Activated CD4-positive, alpha-beta memory T cell treated with anti-CD3 and anti-CD28 coated beads for 36 hours (primary cell): ENCODE measurements around the gene GABPB1. TPM values are rescaled to one million over a fixed set of nuclear protein-coding genes. Genes with fewer than 3 reads are reported as not detected.

Experiments used
- CTCF ChIA-PET: fragments of 350-600 bp; sonication (Branson Sonifier 250); formaldehyde crosslinking; loops from one replicate; lab custom pipeline; 2021; ENCODE audit warnings: antibody characterized with exemption, inconsistent platforms; lab: Charles Lee
- POLR2A ChIA-PET: fragments of 350-600 bp; sonication (Branson Sonifier 250); formaldehyde crosslinking; loops from one replicate; lab custom pipeline; 2021; ENCODE audit warnings: antibody characterized with exemption; lab: Charles Lee
- DNase-seq: peaks from one replicate; pipeline ENCODE4 v3.0.0-alpha.2; 2020
- H3K27ac Mint-ChIP-seq: one replicate; pipeline ENCODE4 v1.8.0; 2021; ENCODE audit warnings: mixed read lengths
- H3K27me3 Mint-ChIP-seq: one replicate; pipeline ENCODE4 v1.8.0; 2021; ENCODE audit warnings: mixed read lengths
- H3K36me3 Mint-ChIP-seq: one replicate; pipeline ENCODE4 v1.8.0; 2021; ENCODE audit warnings: mixed read lengths
- H3K4me1 Mint-ChIP-seq: one replicate; pipeline ENCODE4 v1.8.0; 2021; ENCODE audit warnings: low read depth, mixed read lengths
- H3K4me3 Mint-ChIP-seq: one replicate; pipeline ENCODE4 v1.8.0; 2021; ENCODE audit warnings: mild to moderate bottlenecking, mixed read lengths
- H3K9me3 Mint-ChIP-seq: one replicate; pipeline ENCODE4 v1.8.0; 2021; ENCODE audit warnings: mixed read lengths
- intact Hi-C: fragments of 100-400 bp; cut with micrococcal nuclease; formaldehyde crosslinking; loops from one replicate; pipeline ENCODE4 v1.15.1; 2023
- total RNA-seq, 2 experiments: library from RNA; stranded (reverse); gene quantifications; one replicate each; pipeline ENCODE4 v1.2.3, GENCODE V29; 2021

The GABPB1 gene
- total RNA-seq, 2 experiments from 2014 or later = 54.1 to 58.2 TPM

GRCh38 chr15:50307799-50308198 lies 47.2 kb downstream of the GABPB1 start:
- Mint-ChIP-seq H3K27ac (no peak overlapping the region), H3K4me1 (peaks cover 5% of the 10 kb centered on the region), H3K4me3 (no peak overlapping the region), H3K36me3 (peaks cover 35% of the 10 kb centered on the region), H3K9me3 (peaks cover 10% of the 10 kb centered on the region), H3K27me3 (no peaks in the 10 kb centered on the region)
- no peak for DNase-seq
- POLR2A ChIA-PET = no interaction called here
- intact Hi-C loops = no loop called here
- CTCF ChIA-PET = no interaction called here

GRCh38 chr15:50304836-50305235 lies 50.2 kb downstream of the GABPB1 start:
- Mint-ChIP-seq H3K9me3 (peaks cover 10% of the 10 kb centered on the region), H3K27me3 (no peaks in the 10 kb centered on the region), H3K27ac (no peak overlapping the region), H3K36me3 (peaks cover 59% of the 10 kb centered on the region), H3K4me1 (no peaks in the 10 kb centered on the region), H3K4me3 (no peak overlapping the region)
- CTCF ChIA-PET = interaction anchor here (1.2 kb wide), 1 partner anchor 11 kb away, joined by 6 read pairs; no protein-coding TSS in a partner anchor
- intact Hi-C loops = no loop called here
- POLR2A ChIA-PET = no interaction called here
- no peak for DNase-seq

GRCh38 chr15:50302581-50302980 lies 52.4 kb downstream of the GABPB1 start:
- no peak for DNase-seq
- Mint-ChIP-seq H3K4me3 (no peak overlapping the region), H3K27ac (no peak overlapping the region), H3K4me1 (no peaks in the 10 kb centered on the region), H3K36me3 (peaks cover 49% of the 10 kb centered on the region), H3K9me3 (no peaks in the 10 kb centered on the region), H3K27me3 (no peaks in the 10 kb centered on the region)
- intact Hi-C loops = no loop called here
- ChIA-PET CTCF (interaction anchor here (1.6 kb wide), 2 partner anchors 13 to 120 kb away, joined by 4 to 6 read pairs; partner anchors contain the start of gene SLC27A2), POLR2A (no interaction called here)

- Mint-ChIP-seq H3K4me1 (no peaks in the 10 kb centered on the region), H3K4me3 (no peak overlapping the region), H3K9me3 (no peaks in the 10 kb centered on the region), H3K36me3 (peaks cover 46% of the 10 kb centered on the region), H3K27me3 (no peaks in the 10 kb centered on the region), H3K27ac (no peak overlapping the region)
- intact Hi-C loops = no loop called here
- DNase-seq = no peak
- CTCF ChIA-PET = interaction anchor here (3.7 kb wide), 1 partner anchor 17 kb away, joined by 11 read pairs; no protein-coding TSS in a partner anchor
- POLR2A ChIA-PET = interaction anchor here (0.6 kb wide), 2 partner anchors 37 to 1649 kb away, joined by 3 read pairs; no protein-coding TSS in a partner anchor
Observed at GRCh38 chr15:50298340-50298739, 56.7 kb downstream of the GABPB1 start.

GRCh38 chr15:50295966-50296365 lies 59.0 kb downstream of the GABPB1 start:
- Mint-ChIP-seq H3K4me1 (no peaks in the 10 kb centered on the region), H3K36me3 (peaks cover 37% of the 10 kb centered on the region), H3K9me3 (no peaks in the 10 kb centered on the region), H3K27ac (no peak overlapping the region), H3K4me3 (no peak overlapping the region), H3K27me3 (no peaks in the 10 kb centered on the region)
- CTCF ChIA-PET = interaction anchor here (1.8 kb wide), 1 partner anchor 19 kb away, joined by 9 read pairs; no protein-coding TSS in a partner anchor
- no peak for DNase-seq
- POLR2A ChIA-PET = no interaction called here
- intact Hi-C loops = no loop called here

GRCh38 chr15:50289749-50290148 lies 65.2 kb downstream of the GABPB1 start:
- H3K27ac Mint-ChIP-seq = no peak overlapping the region
- ChIA-PET CTCF (no interaction called here), POLR2A (no interaction called here)
- H3K4me3 Mint-ChIP-seq = no peak overlapping the region
- no peak for DNase-seq
- intact Hi-C loops = no loop called here
- no peaks in the 10 kb centered on the region for H3K9me3 Mint-ChIP-seq
- no peaks in the 10 kb centered on the region for H3K4me1 Mint-ChIP-seq
- H3K36me3 Mint-ChIP-seq = peaks cover 35% of the 10 kb centered on the region
- H3K27me3 Mint-ChIP-seq = no peaks in the 10 kb centered on the region

- Mint-ChIP-seq H3K36me3 (peaks cover 36% of the 10 kb centered on the region), H3K9me3 (no peaks in the 10 kb centered on the region), H3K27ac (no peak overlapping the region), H3K27me3 (no peaks in the 10 kb centered on the region), H3K4me3 (no peak overlapping the region), H3K4me1 (no peaks in the 10 kb centered on the region)
- POLR2A ChIA-PET = no interaction called here
- intact Hi-C loops = no loop called here
- CTCF ChIA-PET = no interaction called here
- no peak for DNase-seq
Observed at GRCh38 chr15:50287324-50288116, 67.5 kb downstream of the GABPB1 start.

- ChIA-PET CTCF (interaction anchor here (0.6 kb wide), 1 partner anchor 11 kb away, joined by 3 read pairs; no protein-coding TSS in a partner anchor), POLR2A (no interaction called here)
- Mint-ChIP-seq H3K27me3 (no peaks in the 10 kb centered on the region), H3K4me3 (no peak overlapping the region), H3K36me3 (peaks cover 19% of the 10 kb centered on the region), H3K4me1 (peaks cover 15% of the 10 kb centered on the region), H3K27ac (no peak overlapping the region), H3K9me3 (no peaks in the 10 kb centered on the region)
- intact Hi-C loops = no loop called here
- no peak for DNase-seq
Observed at GRCh38 chr15:50281427-50281826, 73.6 kb downstream of the GABPB1 start.

GRCh38 chr15:50280271-50280670 lies 74.7 kb downstream of the GABPB1 start:
- Mint-ChIP-seq H3K36me3 (peaks cover 16% of the 10 kb centered on the region), H3K9me3 (no peaks in the 10 kb centered on the region), H3K27me3 (no peaks in the 10 kb centered on the region), H3K4me1 (peaks cover 25% of the 10 kb centered on the region), H3K4me3 (no peak overlapping the region), H3K27ac (no peak overlapping the region)
- POLR2A ChIA-PET = no interaction called here
- CTCF ChIA-PET = no interaction called here
- intact Hi-C loops = no loop called here
- DNase-seq = no peak

- ChIA-PET CTCF (interaction anchor here (0.6 to 1.0 kb wide), 3 partner anchors 9 to 598 kb away, joined by 3 to 4 read pairs (median 3); no protein-coding TSS in a partner anchor), POLR2A (interaction anchor here (0.6 to 1.4 kb wide), 3 partner anchors 16 to 601 kb away, joined by 4 to 5 read pairs (median 4); no protein-coding TSS in a partner anchor)
- Mint-ChIP-seq H3K36me3 (peaks cover 12% of the 10 kb centered on the region), H3K27ac (peak overlapping the region; percentile 50), H3K4me3 (no peak overlapping the region), H3K4me1 (peaks cover 38% of the 10 kb centered on the region), H3K27me3 (no peaks in the 10 kb centered on the region), H3K9me3 (no peaks in the 10 kb centered on the region)
- DNase-seq = no peak
- intact Hi-C loops = loop anchor here (5.0 kb wide), 1 partner anchor 36 kb away; no protein-coding TSS in a partner anchor
Observed at GRCh38 chr15:50278496-50278895, 76.5 kb downstream of the GABPB1 start.

GRCh38 chr15:50277370-50277769 lies 77.6 kb downstream of the GABPB1 start:
- H3K9me3 Mint-ChIP-seq = no peaks in the 10 kb centered on the region
- POLR2A ChIA-PET = interaction anchor here (1.3 kb wide), 1 partner anchor 15 kb away, joined by 5 read pairs; no protein-coding TSS in a partner anchor
- no peak for DNase-seq
- H3K4me3 Mint-ChIP-seq = no peak overlapping the region
- intact Hi-C loops = loop anchor here (5.0 kb wide), 1 partner anchor 35 kb away; no protein-coding TSS in a partner anchor
- peaks cover 12% of the 10 kb centered on the region for H3K36me3 Mint-ChIP-seq
- H3K27ac Mint-ChIP-seq = no peak overlapping the region
- peaks cover 38% of the 10 kb centered on the region for H3K4me1 Mint-ChIP-seq
- H3K27me3 Mint-ChIP-seq = no peaks in the 10 kb centered on the region
- CTCF ChIA-PET = no interaction called here

- ChIA-PET CTCF (interaction anchor here (1.0 kb wide), 1 partner anchor 39 kb away, joined by 3 read pairs; no protein-coding TSS in a partner anchor), POLR2A (no interaction called here)
- no peak for DNase-seq
- Mint-ChIP-seq H3K36me3 (peaks cover 12% of the 10 kb centered on the region), H3K9me3 (no peaks in the 10 kb centered on the region), H3K27me3 (no peaks in the 10 kb centered on the region), H3K4me1 (peaks cover 38% of the 10 kb centered on the region), H3K4me3 (no peak overlapping the region), H3K27ac (peak overlapping the region; percentile 20)
- intact Hi-C loops = loop anchor here (1.0 to 5.0 kb wide), 2 partner anchors 14 to 34 kb away; no protein-coding TSS in a partner anchor
Observed at GRCh38 chr15:50275908-50276307, 79.1 kb downstream of the GABPB1 start.
